Measurements from ENCODE around the gene WDR4.

DNA sequence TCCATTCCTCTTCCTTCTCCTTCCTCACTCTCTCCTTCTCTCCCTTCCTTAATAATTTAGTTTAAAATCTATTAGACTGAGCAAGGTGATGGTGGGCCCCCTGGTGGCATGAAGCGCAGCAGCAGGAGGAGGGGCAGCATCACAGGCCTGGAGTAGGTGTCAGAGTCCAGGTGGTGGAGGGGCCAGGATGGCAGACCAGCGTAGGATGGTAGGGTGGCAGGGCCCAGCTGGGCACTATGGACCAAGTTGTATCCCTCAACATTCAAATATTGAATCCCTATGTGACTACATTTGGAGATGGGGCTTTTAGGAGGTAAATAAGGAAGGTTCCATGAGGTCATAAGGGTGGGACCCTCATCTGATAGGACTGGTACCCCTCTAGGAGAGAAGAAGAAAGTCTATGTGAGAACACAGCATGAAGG lies 61.0 kb downstream of the WDR4 start:
- peak; percentile 43 to 93 (median 82) for TF ChIP-seq CTCF (IDR thresholded peaks at IDR 0.05)
- TF ChIP-seq POLR2A (IDR thresholded peaks at IDR 0.05): no peak
